ENCODE results near the gene SERPINA4. TPM values are rescaled to one million over a fixed set of nuclear protein-coding genes. Genes with fewer than 3 reads are reported as not detected.

Gene SERPINA4
- total RNA-seq, 2 donors from 2014 or later = not detected

GRCh38 chr14:94619297-94619696, 58.1 kb downstream of the SERPINA4 start:
- peaks cover 30% of the 10 kb centered on the region for H3K9me3 Mint-ChIP-seq
- no peak overlapping the region for H3K27ac Mint-ChIP-seq
- no peaks in the 10 kb centered on the region for H3K4me1 ChIP-seq (ENCODE audit: control insufficient read depth, insufficient read depth, low read length)
- TF ChIP-seq CTCF (conservative IDR thresholded peaks at IDR 0.05) = no peak
- H3K9ac ChIP-seq (ENCODE audit: extremely low read depth, low read length, poor library complexity, severe bottlenecking) = no peak overlapping the region
- H3K27me3 Mint-ChIP-seq (ENCODE audit: insufficient read depth) = peaks cover 10% of the 10 kb centered on the region
- no peak overlapping the region for H3K4me3 ChIP-seq (ENCODE audit: low read length)
- DNase-seq = no peak
- peaks cover 5% of the 10 kb centered on the region for H3K4me1 Mint-ChIP-seq
- 91 to 100% methylated on average over 1 to 6 of the region's 6 CpGs for WGBS, 2 experiments (ENCODE audit: insufficient coverage in 1 of 2, insufficient read length in 1 of 2)
- H3K27me3 ChIP-seq (ENCODE audit: control insufficient read depth, insufficient read depth, low read length, poor library complexity, severe bottlenecking) = no peaks in the 10 kb centered on the region
- no peaks in the 10 kb centered on the region for H3K36me3 Mint-ChIP-seq (ENCODE audit: low read depth)
- H3K27ac ChIP-seq (ENCODE audit: low read depth, low read length) = no peak overlapping the region
- H3K4me3 Mint-ChIP-seq = no peak overlapping the region
- H3K9me3 ChIP-seq (ENCODE audit: control insufficient read depth, low read length) = peaks cover 32% of the 10 kb centered on the region
- H3K36me3 ChIP-seq (ENCODE audit: control insufficient read depth, insufficient read depth, low read length) = no peaks in the 10 kb centered on the region

Other genes starting within 250 kb of the SERPINA4 start
- gene SERPINA6, start 238.1 kb upstream of the SERPINA4 start, total RNA-seq = not detected
- gene SERPINA2, start 194.7 kb upstream of the SERPINA4 start, total RNA-seq = not detected
- gene SERPINA1, start 172.8 kb upstream of the SERPINA4 start, total RNA-seq = 1 to 10 TPM in 1 of 2 donors, not detected in 1; 1.2 TPM
- gene SERPINA11, start 108.6 kb upstream of the SERPINA4 start, total RNA-seq = under 1 TPM in 1 of 2 donors, not detected in 1; 0.70 TPM
- gene SERPINA9, start 85.2 kb upstream of the SERPINA4 start, total RNA-seq = not detected
- not detected for gene SERPINA12, start 52.0 kb upstream of the SERPINA4 start, total RNA-seq
- gene SERPINA5, start 20.0 kb downstream of the SERPINA4 start, total RNA-seq = 1 to 10 TPM; 1.5 to 2.8 TPM
- under 1 TPM in 1 of 2 donors, not detected in 1; 0.27 TPM for gene SERPINA3, start 50.9 kb downstream of the SERPINA4 start, total RNA-seq
- gene GSC, start 208.7 kb downstream of the SERPINA4 start, total RNA-seq = 10 to 100 TPM; 37.0 to 94.4 TPM

Measured in endodermal cell (in vitro differentiated cells).